ENCODE measurements around the gene CRYZL1.
"Not testable (repeated sequence)": the region's sequence is repeated elsewhere in the genome, so short reads cannot be mapped to it uniquely, and the experiment has no call there.

CRYZL1 gene

GRCh38 chr21:33660406-33660805, 18.9 kb upstream of the CRYZL1 start:
- DNase-seq: no peak

GRCh38 chr21:33659568-33659949, 18.0 kb upstream of the CRYZL1 start:
- no peak for DNase-seq

- DNase-seq: no peak
Measured at GRCh38 chr21:33658919-33659567, 17.5 kb upstream of the CRYZL1 start.

GRCh38 chr21:33657124-33657820, 15.7 kb upstream of the CRYZL1 start:
- no peak for DNase-seq

- no peak for DNase-seq
Measured at GRCh38 chr21:33655588-33656221, 14.2 kb upstream of the CRYZL1 start.

DNA sequence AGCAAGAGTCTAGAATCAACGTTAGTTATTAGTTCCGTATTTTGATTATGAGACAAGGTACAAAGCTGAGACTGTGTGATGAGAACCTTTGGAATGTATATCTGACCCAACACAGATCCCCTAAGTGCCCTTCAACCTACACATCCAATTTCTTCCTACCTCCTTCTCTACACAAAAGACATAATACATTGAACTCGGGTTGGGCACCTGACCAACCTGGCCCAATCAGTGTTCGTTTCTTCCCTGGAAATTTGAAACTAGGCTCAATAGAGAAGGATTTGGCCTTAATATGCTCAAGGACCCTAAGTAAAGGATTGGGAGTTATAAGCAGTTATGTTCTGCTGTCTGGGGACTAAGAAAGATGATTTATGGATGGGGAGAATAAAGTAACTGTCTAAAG, 12.9 kb upstream of the CRYZL1 start:
- DNase-seq: no peak

- DNase-seq: no peak
Measured at GRCh38 chr21:33651965-33652680, 10.6 kb upstream of the CRYZL1 start.

DNA sequence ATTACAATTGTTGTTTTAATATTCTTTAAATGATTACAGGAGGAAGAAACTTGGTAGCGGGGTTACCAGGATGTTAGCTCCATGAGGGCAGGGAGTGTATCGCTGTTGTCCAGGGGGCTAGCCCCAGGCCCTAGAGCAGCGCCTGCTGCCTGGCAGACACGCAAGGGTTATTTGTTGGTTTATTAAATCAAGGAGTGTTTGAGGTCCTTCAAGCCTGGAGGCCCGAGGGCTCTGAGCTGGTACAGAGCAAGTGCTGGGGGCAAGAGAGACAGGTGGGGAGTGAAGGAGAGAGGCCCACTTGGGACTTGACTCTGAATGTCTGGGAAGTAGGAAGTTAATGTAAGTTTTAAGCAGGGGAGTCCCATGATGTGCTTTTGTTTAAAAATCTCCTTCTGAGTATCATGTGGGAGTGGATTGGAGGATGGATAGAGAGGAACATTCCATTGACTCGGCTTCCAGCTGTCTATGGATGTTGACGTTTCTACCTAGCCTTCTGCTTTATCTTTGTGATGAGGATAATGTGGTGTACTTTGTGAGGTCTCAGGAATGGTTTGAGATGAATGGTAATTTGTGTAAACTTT, 9.5 kb upstream of the CRYZL1 start:
- no peak for DNase-seq

DNA sequence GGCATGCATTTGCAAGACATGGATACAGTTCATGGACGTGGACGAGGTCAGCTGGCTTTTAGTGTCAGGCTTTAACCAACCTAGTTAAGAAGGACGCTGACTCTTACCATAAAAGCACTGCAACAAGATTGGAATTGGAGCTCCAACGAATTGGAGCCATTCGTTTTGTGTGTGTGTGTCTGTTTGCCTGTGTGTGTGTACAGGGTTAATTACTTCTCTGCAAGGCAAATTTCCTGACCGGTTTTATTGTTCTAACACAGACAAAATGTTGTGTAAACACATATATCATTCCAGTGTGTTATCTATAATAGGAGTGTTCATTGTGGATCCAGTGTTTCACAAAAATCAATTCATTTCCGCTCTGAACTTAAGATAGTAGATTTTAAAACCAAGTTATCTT, 8.7 kb upstream of the CRYZL1 start:
- DNase-seq: no peak

DNA sequence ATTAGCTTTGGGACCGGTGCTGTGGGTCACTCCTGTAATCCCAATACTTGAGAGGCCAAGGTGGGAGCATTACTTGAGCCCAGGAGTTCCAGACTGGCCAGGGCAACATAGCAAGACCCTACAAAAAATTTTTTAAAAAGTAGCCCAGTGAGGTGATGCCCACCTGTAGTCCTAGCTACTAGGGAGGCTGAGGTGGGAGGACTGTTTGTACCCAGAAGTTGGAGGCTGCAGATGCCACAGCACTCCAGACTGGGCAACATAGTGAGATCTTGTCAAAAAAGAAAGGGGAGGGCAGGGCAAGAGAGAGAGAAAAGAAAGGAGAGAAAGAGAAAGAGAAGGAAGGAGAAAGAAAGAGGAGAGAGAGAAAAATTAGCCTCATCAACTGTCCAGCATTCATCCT, 7.0 kb upstream of the CRYZL1 start:
- no peak for DNase-seq

GRCh38 chr21:33647587-33647986, 6.0 kb upstream of the CRYZL1 start:
- no peak for DNase-seq

DNA sequence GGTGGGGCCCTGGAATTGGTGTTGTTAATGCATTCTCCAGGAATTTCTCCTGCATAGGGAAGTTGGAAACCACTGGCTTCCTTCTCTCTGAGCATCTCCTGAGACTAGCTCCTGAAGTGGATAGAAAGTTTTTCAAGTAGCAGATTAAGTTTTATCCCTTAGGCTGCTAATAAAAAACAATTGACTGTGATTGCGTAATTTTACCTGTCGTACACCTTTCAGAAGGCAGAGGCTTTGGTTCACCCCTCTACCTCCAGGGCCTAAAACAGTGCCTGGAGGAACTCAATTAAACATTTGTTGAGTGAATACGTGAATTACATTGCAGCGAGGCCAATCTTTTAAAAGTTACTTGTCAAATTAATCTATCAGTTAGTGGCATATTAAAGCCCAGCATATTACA, 4.2 kb upstream of the CRYZL1 start:
- DNase-seq: no peak

- DNase-seq: no peak
Measured at GRCh38 chr21:33644383-33645074, 3.0 kb upstream of the CRYZL1 start.

- peak; percentile 22 for DNase-seq
Measured at GRCh38 chr21:33643658-33644311, 2.2 kb upstream of the CRYZL1 start.

DNA sequence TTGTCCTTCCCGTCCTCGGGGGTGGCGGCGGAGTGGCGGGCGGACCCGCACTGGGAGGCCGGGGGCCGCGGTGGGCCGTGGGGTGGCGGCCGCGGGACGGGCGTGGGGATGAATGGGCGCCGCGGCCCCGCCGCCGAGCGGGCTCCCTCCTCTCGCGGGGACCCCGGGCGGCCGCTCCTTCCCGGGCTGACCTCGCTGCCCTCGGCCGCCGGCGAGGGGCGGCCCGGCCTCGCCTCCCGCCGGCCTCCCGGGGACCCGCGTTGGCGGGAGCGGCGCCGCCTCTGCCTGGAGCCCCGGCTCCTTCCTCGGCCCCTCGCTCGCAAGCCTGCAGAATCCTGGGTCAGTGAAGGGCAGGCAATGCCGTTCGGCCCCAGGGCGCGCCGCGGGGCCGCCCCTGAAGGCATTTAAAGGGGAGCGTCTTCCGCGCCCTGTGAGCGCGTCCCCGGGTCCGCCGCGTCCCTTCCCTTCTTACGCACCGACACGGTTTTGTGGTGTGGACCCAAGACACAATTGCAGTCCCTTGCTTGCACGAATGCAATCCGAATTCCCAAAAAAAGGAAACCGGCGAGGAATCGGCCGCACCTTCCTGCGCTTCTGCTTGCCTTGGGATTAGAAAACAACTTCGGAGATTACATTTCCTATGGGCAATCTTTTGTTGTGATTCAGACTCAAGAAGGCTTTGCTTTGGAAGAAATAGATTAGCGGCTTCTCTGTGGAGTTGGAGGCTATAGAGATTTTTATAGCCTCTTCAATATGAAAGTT, 1.5 kb upstream of the CRYZL1 start:
- peak; percentile 56 for DNase-seq

DNA sequence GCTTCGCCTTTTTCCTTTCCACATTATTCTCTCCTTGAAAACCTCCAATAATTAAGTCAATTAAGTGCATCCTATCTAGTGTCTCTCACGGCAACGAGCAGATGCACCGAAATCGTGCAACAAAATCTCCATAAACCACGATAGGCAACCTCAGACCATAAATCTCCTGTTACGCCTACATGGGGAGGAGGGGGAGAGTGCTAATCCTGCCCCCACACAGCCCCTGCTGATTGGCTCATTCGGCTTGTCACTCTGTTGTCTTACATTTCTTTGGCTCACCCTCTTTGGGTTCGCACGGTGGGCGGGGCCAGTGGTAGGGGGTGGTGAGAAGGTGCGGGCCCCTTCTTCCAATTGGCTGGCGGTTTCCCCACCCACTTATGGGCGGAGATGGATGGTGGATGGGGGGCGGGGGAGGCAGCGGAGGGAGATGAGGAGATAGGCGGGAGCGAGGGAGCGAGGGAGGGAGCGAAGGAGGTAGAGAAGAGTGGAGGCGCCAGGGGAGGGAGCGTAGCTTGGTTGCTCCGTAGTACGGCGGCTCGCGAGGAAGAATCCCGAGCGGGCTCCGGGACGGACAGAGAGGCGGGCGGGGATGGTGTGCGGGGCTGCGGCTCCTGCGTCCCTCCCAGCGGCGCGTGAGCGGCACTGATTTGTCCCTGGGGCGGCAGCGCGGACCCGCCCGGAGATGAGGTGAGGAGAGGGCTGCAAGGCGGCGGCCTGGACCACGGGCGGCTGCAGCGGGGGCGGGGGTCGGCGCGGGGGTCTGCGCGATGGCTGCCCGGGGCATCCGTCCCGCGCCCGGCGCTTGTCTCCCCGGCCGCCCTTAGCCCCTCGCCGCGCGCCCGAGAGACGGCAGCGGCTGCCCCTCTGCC, 720 bp upstream of the CRYZL1 start, which contains the start of gene ITSN1:
Gene ITSN1, plus strand, starts transcription at position 475 of the 869 bp plus-strand sequence. CDS start 76,328 bp downstream, outside the sequence.
- peak; percentile 100 for DNase-seq

GRCh38 chr21:33640697-33641351, 717 bp downstream of the CRYZL1 start:
- DNase-seq: peak; percentile 33

DNA sequence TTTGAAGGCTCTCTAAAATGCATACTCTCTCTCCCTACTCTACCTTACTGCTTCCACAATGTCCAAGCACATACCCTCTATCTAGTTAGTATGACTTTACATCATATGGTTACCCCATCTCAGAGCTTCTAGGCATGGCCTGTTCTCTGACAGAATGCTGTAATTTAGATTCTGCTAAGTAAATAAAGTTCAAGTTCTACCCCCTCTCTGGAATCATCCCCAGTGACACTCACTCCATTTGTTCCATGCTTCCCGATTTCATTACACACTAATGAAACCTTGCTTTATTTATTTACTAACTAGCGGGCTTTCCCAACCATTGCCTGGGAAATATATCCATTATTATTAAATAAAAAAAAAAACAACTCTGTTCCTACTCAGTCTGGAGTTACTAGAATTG, 7.3 kb downstream of the CRYZL1 start:
- no peak for DNase-seq

DNA sequence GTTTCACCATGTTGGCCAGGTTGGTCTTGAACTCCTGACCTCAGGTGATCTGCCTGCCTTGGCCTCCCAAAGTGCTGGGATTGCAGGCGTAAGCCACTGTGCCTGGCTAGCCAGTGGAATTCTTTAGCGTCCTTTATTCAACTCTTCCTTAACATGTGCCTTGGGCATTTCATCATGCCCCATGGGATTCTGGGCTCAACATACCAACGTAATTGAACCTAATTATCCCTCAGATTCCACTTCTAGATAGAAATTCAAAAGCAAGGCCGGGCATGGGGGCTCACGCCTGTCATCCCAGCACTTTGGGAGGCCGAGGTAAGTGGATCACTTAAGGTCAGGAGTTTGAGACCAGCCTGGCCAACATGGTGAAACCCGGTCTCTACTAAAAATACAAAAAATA, 15.4 kb downstream of the CRYZL1 start:
- DNase-seq: not testable (repeated sequence)

- DNase-seq: no peak
Measured at GRCh38 chr21:33622253-33622652, 19.3 kb downstream of the CRYZL1 start.
